LNCaP clone FGC (cell line): ENCODE data around the gene CAT.

Source experiments
- DNase-seq: peaks from one replicate; pipeline ENCODE4 v3.0.0-alpha.2; 2011; ENCODE audit warnings: low read depth
- H3K4me3 ChIP-seq: 2 replicates; pipeline ENCODE4 v1.5.1; 2011; ENCODE audit warnings: mild to moderate bottlenecking, low read depth, low read length, control low read depth
- TF ChIP-seq, protein P1 (sequence below): IDR thresholded peaks from 2 replicates; pipeline ENCODE4 v1.5.1; 2012; ENCODE audit warnings: mild to moderate bottlenecking; ENCODE audit not compliant: control insufficient read depth, insufficient read depth; ENCODE audit errors: extremely low read depth

CAT gene

DNA sequence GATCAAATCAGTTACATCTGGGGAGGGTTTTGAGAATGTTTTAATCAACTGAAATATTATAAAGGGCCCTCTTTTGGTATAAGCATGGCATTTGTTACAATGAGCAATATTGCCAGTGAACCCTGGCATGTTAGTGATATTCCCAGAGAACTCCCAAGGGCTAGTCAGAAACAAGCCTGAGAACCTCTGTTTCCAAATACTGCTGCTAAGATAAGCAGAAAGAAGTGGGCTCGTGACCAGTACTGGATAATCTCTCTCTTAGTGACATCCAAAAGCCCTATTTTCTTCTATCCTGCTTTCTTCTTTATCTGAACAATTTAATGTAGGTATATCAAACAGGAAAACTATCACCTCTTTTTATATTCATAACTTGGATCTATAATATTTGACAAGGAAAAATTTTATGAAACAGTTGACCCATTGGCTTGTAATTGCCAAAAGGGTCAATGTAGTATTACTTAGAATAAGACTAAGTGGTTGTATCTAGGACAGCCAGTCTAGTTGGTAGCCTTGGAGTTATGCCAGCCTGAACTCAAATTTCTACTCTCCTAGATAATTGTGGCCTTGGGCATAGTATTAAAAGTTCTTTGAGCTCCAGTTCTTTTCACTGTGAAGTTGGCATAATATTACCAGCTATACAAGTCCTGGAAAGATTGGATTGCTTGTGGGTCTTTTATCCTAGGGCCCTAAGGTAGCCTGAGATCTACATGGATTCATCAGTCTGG is 15.7 kb downstream of the CAT start:
- TF ChIP-seq, protein P1, sequence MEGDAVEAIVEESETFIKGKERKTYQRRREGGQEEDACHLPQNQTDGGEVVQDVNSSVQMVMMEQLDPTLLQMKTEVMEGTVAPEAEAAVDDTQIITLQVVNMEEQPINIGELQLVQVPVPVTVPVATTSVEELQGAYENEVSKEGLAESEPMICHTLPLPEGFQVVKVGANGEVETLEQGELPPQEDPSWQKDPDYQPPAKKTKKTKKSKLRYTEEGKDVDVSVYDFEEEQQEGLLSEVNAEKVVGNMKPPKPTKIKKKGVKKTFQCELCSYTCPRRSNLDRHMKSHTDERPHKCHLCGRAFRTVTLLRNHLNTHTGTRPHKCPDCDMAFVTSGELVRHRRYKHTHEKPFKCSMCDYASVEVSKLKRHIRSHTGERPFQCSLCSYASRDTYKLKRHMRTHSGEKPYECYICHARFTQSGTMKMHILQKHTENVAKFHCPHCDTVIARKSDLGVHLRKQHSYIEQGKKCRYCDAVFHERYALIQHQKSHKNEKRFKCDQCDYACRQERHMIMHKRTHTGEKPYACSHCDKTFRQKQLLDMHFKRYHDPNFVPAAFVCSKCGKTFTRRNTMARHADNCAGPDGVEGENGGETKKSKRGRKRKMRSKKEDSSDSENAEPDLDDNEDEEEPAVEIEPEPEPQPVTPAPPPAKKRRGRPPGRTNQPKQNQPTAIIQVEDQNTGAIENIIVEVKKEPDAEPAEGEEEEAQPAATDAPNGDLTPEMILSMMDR, result no peak
- no peak for DNase-seq
- no peak overlapping the region for H3K4me3 ChIP-seq

GRCh38 chr11:34457607-34458006 is 18.9 kb downstream of the CAT start:
- TF ChIP-seq, protein P1, result no peak
- no peak overlapping the region for H3K4me3 ChIP-seq
- no peak for DNase-seq

- DNase-seq, result no peak
- TF ChIP-seq, protein P1, result no peak
- no peak overlapping the region for H3K4me3 ChIP-seq
Measured at GRCh38 chr11:34458525-34458924, 19.8 kb downstream of the CAT start.

GRCh38 chr11:34459507-34460162 is 20.9 kb downstream of the CAT start:
- DNase-seq, result no peak
- no peak overlapping the region for H3K4me3 ChIP-seq
- TF ChIP-seq, protein P1, result no peak

GRCh38 chr11:34460278-34460677 is 21.5 kb downstream of the CAT start:
- no peak overlapping the region for H3K4me3 ChIP-seq
- DNase-seq, result no peak
- TF ChIP-seq, protein P1, result no peak

GRCh38 chr11:34461215-34461614 is 22.5 kb downstream of the CAT start:
- TF ChIP-seq, protein P1, result no peak
- no peak for DNase-seq
- H3K4me3 ChIP-seq, result no peak overlapping the region
